ENCODE results near the gene TRIM15. TPM values are rescaled to one million over a fixed set of nuclear protein-coding genes. Genes with fewer than 3 reads are reported as not detected.

Gene TRIM15
- total RNA-seq, 4 donors from 2014 or later: not detected

GRCh38 chr6:30130887-30131862 is 32.2 kb upstream of the TRIM15 start:
- no peak overlapping the region for H3K27ac ChIP-seq
- H3K27me3 ChIP-seq: peaks cover 0 to 91% of the 10 kb centered on the region in 2 donors
- no peaks in the 10 kb centered on the region for H3K9me3 ChIP-seq
- H3K4me3 ChIP-seq: no peak overlapping the region
- no peaks in the 10 kb centered on the region for H3K36me3 ChIP-seq
- H3K4me1 ChIP-seq: peaks cover 0 to 20% (median 4%) of the 10 kb centered on the region in 4 donors
- peak; percentile 89 to 97 (median 91) for TF ChIP-seq CTCF (IDR thresholded peaks at IDR 0.05)
- no peak for TF ChIP-seq POLR2A (IDR thresholded peaks at IDR 0.05)
- peak in 1 of 2 donors; percentile 15 for TF ChIP-seq EP300 (IDR thresholded peaks at IDR 0.05)
- peak in 1 of 2 donors; percentile 61 for DNase-seq (ENCODE audit: low spot score in 2 of 2)
- WGBS, 2 donors: 30 to 34% methylated on average over 16 of the region's 16 CpGs

GRCh38 chr6:30131947-30132497 is 31.3 kb upstream of the TRIM15 start:
- no peak for TF ChIP-seq EP300 (IDR thresholded peaks at IDR 0.05)
- no peak for TF ChIP-seq POLR2A (IDR thresholded peaks at IDR 0.05)
- no peak for TF ChIP-seq CTCF (IDR thresholded peaks at IDR 0.05)
- Histone ChIP-seq H3K4me3 (no peak overlapping the region), H3K9me3 (no peaks in the 10 kb centered on the region), H3K4me1 (peaks cover 0 to 18% (median 4%) of the 10 kb centered on the region in 4 donors), H3K36me3 (no peaks in the 10 kb centered on the region), H3K27ac (no peak overlapping the region), H3K27me3 (peaks cover 0 to 83% of the 10 kb centered on the region in 2 donors)
- DNase-seq (ENCODE audit: low spot score in 2 of 2): no peak
- 66 to 78% methylated on average over 2 of the region's 2 CpGs for WGBS, 2 donors

GRCh38 chr6:30135147-30135546 is 28.2 kb upstream of the TRIM15 start:
- H3K27me3 ChIP-seq: peaks cover 0 to 63% of the 10 kb centered on the region in 2 donors
- H3K36me3 ChIP-seq: no peaks in the 10 kb centered on the region
- H3K4me1 ChIP-seq: peaks cover 0 to 9% (median 0%) of the 10 kb centered on the region in 4 donors
- no peaks in the 10 kb centered on the region for H3K9me3 ChIP-seq
- 75 to 81% methylated on average over 2 of the region's 2 CpGs for WGBS, 2 donors
- no peak overlapping the region for H3K4me3 ChIP-seq
- no peak overlapping the region for H3K27ac ChIP-seq
- TF ChIP-seq EP300 (IDR thresholded peaks at IDR 0.05): no peak
- TF ChIP-seq CTCF (IDR thresholded peaks at IDR 0.05): no peak
- TF ChIP-seq POLR2A (IDR thresholded peaks at IDR 0.05): no peak
- no peak for DNase-seq (ENCODE audit: low spot score in 2 of 2)

GRCh38 chr6:30135757-30136156 is 27.6 kb upstream of the TRIM15 start, which contains the start of gene TRIM40:
Gene TRIM40 (plus strand): TSS chr6:30136140. CDS start chr6:30137037, 897 bp downstream.
- 74 to 84% methylated on average over 4 of the region's 4 CpGs for WGBS, 2 donors
- no peak within 1 kb of the TSS for H3K27ac ChIP-seq
- H3K4me1 ChIP-seq: peaks cover 0 to 3% (median 0%) of the 10 kb centered on the region in 4 donors
- no peak within 1 kb of the TSS for H3K4me3 ChIP-seq
- H3K9me3 ChIP-seq: no peaks in the 10 kb centered on the region
- no peak for DNase-seq (ENCODE audit: low spot score in 2 of 2)
- no peak for TF ChIP-seq POLR2A (IDR thresholded peaks at IDR 0.05)
- TF ChIP-seq EP300 (IDR thresholded peaks at IDR 0.05): no peak
- TF ChIP-seq CTCF (IDR thresholded peaks at IDR 0.05): no peak
- H3K36me3 ChIP-seq: no peaks in the 10 kb centered on the region
- peaks cover 0 to 60% of the 10 kb centered on the region in 2 donors for H3K27me3 ChIP-seq

Data from tibial nerve (tissue), 4 donors.